GM21447 (cell line): ENCODE measurements around the gene NUDT16L1.

Experiments
- ATAC-seq: cut with Tn5 transposase; IDR thresholded peaks from one replicate; pipeline ENCODE4 v1.9.1; 2021; ENCODE audit not compliant: unreplicated experiment

NUDT16L1 gene

DNA sequence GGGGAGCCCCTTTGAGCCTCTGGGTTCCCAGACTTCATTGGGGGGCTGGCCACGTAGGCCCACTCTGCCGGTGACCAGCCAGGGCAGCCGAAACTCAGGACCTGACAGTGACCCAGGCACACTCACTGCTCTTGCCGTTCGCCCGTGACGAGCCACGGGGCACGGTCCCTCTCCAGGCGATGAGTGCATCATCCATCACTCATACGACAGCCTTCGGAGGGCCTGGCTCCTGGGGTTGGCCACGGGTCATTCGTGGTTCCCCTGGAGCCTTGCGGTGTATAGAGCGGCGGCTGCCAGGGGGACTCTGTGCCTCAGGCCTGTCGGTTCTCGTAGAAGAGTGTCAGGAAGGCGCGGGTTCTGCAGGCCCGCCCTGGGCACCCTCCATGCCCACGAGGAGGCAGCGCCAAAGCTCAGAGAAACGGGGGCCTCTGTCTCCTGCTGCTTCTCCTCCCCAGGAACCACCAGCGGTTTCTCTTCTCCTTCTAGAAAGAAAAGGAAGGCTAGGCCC is 11.2 kb upstream of the NUDT16L1 start:
- ATAC-seq = no peak

DNA sequence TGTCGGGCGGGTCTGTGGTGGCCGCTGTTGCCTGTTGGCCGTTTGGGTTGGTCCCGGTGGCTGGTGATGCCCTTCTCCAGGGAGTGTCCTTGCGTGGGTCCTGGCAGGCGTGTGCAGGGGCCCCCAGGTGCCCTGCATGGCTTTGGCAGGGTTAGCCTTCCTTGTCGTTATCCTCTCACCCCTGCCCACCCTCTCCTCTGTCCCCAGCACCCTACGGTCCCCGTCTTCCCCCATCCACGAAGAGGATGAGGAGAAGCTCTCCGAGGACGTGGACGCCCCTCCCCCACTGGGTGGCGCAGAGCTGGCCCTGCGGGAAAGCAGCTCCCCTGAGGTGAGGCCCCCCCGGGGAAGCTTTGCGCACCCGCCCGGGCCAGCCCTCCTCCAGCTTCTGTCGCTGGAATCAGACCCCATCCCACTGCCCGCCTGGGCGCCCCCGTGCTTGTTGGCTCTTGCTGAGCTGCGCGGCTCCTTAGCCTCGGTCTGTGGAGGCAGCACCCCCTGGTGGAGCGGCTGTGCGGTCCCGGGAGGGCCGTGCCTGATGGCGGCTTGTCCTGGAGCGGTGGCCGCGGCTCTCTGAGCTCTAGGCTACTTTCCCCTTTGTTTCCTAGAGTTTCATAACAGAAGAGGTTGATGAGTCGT is 10.6 kb upstream of the NUDT16L1 start:
- no peak for ATAC-seq

GRCh38 chr16:4683255-4684057 is 9.9 kb upstream of the NUDT16L1 start:
- ATAC-seq = no peak

DNA sequence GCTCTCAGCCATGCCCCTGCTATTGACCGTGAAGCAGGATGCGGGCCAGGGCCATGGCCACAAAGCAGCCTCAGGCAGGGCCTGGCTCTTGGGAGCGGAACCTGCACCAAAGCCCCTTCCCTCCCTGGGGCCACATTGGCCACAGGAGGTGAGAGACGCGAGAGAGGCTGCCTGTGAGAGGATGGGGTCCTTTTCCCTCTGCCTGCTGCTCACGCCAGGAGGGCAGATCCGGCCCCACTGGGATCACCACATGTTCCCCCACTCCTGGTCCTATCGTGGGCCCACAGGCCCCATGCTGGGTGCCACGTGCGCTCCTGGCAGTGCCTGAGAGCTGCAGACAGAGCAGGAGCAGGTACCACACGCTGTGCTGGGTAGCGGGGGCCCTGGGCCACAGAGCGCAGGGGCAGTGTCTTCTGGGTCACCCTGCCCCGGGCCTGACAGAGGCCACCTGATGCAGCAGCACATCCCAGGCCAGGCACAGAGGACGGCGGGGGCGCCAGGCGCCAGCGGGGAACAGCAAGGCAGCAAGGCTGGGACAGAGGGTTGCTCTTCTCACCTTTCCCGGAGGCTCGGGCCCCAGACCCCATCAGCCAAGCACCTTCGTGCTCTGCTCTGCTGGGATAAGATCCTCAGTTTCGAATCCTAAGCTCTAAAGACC is 9.2 kb upstream of the NUDT16L1 start:
- ATAC-seq = no peak

GRCh38 chr16:4684763-4685162 is 8.6 kb upstream of the NUDT16L1 start:
- ATAC-seq = no peak

GRCh38 chr16:4685292-4685691 is 8.1 kb upstream of the NUDT16L1 start:
- ATAC-seq = no peak

DNA sequence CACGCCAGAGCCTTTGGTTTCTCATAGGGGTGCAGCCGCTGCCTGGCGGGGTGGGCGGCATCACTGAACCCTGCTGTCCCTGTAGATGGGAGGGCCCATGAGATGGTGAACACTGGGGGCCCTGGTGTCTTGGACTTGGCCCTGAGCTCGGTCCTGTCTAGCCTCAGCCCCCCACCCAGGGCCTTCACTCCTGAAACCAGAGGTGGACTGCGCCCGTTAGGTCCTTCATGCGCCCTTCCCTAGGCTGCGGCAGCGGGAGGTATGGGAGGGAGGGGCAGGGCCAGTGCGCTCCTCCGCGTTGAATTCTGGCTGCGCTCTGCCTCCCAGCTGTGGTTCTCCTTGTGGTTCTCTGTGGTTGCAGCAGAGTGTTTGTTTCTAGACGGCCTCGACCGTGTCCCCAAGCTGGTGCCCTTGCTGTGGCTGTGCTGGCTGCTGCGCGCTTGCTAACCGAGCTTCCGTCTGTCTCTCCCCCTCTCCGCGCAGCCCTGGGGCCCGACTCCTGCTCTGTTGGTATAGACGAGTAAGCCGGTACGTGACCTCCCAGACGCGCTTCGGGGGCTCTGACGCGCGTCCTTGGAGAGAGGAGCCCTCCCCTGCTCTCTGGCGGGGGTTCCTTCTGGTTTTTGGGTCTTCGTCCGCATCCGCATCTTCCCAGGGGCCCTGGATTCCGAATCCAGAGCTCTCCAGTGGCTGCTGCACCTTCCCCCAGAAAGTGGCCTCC is 7.4 kb upstream of the NUDT16L1 start:
- no peak for ATAC-seq

- no peak for ATAC-seq
These were observed 6.7 kb upstream of the NUDT16L1 start for GRCh38 chr16:4686497-4687210.

- no peak for ATAC-seq
These were observed 5.9 kb upstream of the NUDT16L1 start for GRCh38 chr16:4687416-4687815.

- ATAC-seq = no peak
These were observed 5.3 kb upstream of the NUDT16L1 start for GRCh38 chr16:4687946-4688673.

DNA sequence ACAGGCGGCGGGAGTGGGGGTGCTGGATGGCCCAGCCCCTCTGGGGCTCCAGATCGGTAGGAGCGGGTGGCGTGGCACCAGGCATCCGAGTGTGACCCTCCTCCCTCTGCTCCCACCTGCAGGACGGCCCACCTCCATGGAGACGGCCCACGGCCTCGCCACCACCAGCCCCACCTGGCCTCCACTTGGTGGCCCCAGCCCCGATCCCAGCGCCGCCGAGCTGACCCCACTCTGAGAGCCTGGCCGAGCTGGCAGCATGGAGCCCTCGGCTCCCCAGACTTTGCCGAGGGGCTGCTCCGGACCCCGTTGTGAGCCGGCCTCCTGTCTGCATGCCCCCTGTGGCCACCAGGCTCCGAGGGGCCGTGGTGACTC is 4.7 kb upstream of the NUDT16L1 start:
- no peak for ATAC-seq

GRCh38 chr16:4689091-4689671 is 4.2 kb upstream of the NUDT16L1 start:
- ATAC-seq = no peak

DNA sequence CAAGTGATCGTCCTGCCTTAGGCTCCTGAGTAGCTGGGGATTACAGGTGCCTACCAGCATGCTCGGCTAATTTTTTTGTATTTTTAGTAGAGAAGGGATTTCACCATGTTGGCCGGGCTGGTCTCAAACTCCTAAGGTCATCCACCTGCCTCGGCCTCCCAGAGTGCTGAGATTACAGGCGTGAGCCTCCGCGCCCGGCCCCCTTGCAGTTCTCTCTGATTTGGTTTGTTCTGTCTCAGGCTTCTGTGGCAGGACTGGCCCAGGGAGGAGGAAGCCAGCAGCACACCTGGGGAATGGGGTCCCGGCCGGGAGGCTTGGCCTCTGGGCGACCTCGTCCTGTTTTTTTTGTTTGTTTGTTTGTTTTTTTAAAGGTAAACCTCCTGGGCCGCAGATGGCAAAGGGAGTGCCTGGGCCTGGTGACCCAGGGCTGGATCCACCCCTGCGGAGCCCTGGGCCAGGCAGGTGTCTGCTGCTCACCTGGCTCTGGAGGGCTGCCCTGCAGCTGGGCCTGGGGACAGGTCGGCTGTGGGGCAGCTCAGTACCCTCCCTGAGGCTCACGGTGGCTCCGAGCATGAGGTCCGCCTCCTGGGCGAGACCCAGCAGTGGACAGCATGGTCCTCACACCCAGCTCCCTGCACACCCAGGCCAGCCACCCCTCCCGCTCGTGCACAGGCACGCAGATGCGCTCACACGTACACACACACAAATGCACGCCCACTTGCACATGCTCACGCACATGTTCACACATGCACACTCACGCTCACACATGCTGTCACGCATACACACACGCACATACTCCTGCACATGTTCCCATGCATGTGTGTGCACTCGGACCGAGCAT is 3.3 kb upstream of the NUDT16L1 start:
- ATAC-seq = no peak

DNA sequence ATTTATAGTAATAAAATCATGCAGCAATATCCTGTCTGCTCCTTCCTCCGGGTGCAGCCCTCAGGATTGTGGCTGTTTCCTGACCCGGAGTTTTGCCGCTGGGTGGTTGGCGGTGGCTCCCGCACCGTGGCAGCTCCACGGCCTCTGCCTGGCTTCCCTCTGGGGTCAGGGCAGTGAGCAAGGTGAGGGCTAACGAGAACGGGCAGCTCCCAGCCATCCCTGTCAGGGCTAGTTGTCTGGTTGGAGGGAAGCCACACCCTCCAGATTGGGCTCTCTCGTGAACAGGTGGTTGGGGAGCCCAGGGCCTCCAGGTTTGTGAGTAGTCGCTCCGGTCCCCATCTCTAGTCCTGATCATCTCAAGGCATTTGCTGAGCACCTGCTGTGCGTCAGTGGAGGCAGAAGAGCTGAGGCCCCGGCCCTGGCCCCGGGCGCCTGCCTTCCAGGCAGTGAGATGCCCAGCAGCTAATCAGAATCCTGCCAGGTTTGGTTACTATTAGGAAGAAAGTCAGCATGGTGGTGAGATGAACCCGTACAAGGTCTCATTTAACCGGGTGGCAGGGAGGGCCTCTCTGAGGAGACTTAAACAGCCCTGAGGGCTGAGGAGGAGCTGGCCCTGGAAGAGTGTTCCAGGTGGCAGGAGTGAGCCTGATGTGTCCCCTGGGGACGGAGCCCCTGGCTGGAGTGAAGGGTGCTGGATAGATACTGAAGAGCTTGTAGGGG is 2.3 kb upstream of the NUDT16L1 start:
- no peak for ATAC-seq

- no peak for ATAC-seq
These were observed 1.5 kb upstream of the NUDT16L1 start for GRCh38 chr16:4691666-4692412.

- ATAC-seq = peak; percentile 17
These were observed 684 bp upstream of the NUDT16L1 start for GRCh38 chr16:4692460-4693295.
